K562 (cell line): ENCODE results near the gene ZNF503. TPM values are rescaled to one million over a fixed set of nuclear protein-coding genes. Genes with fewer than 3 reads are reported as not detected.

Experiments used
- ATAC-seq: fragments of 200-7000 bp; cut with Tn5 transposase; 3 replicates; pipeline ENCODE4 v1.9.1; 2020; ENCODE audit warnings: moderate library complexity
- BruUV-seq: library from RNA; stranded (reverse); fragments of 400-500 nt; replicated peaks from 2 replicates; lab custom pipeline; 2021; lab: Mats Ljungman, UMichigan
- CTCF ChIA-PET: fragments of 300-600 bp; formaldehyde crosslinking; extraction: SDS; loops from one replicate; lab custom pipeline; 2021; ENCODE audit warnings: low intra/inter-chr PET ratio; lab: Yijun Ruan, JAX
- POLR2A ChIA-PET: fragments of 300-600, 350-650 bp; sonication (Branson Sonifier 250); formaldehyde crosslinking; extraction: SDS; loops from one replicate; lab custom pipeline; 2021; ENCODE audit warnings: antibody characterized with exemption, inconsistent platforms; lab: Yijun Ruan, JAX
- DNase-seq, 4 experiments: peaks; one replicate each; pipeline versions ENCODE4 v3.0.0 to v3.0.0-alpha.2; 2011 to 2018; ENCODE audit warnings: low spot score in 3 of 4, mixed read lengths in 3 of 4; ENCODE audit errors: extremely low read depth in 1 of 4
- FAIRE-seq: peaks from 2 replicates; lab custom pipeline; 2011; peaks lifted over from hg19 to GRCh38; lab: Jason Lieb, UNC
- H2AFZ ChIP-seq: 2 replicates; pipeline ENCODE4 v1.6.0; 2011; ENCODE audit warnings: low read depth, low read length, control low read depth, inconsistent platforms
- H3K27ac ChIP-seq: fragments of 200-600 bp; 3 replicates; pipeline ENCODE4 v1.8.0; 2011; ENCODE audit warnings: low read depth, mild to moderate bottlenecking, control low read depth, inconsistent platforms, low read length, moderate library complexity, mixed read lengths; ENCODE audit errors: extremely low read depth
- H3K27me3 ChIP-seq, 2 experiments: fragments of 300-600 bp in 1 of 2; 2 replicates in 1 of 2; 3 replicates in 1 of 2; pipeline versions ENCODE4 v1.6.0 to v1.8.0; 2011; ENCODE audit warnings: inconsistent platforms in 2 of 2, low read length in 2 of 2, mild to moderate bottlenecking in 1 of 2, mixed read lengths in 1 of 2, moderate library complexity in 1 of 2; ENCODE audit not compliant: control insufficient read depth in 2 of 2, insufficient read depth in 2 of 2
- H3K36me3 ChIP-seq: fragments of 300-600 bp; 3 replicates; pipeline ENCODE4 v1.8.0; 2011; ENCODE audit warnings: mild to moderate bottlenecking, low read length, inconsistent platforms; ENCODE audit not compliant: control insufficient read depth, insufficient read depth
- H3K4me1 ChIP-seq, 2 experiments: fragments of 200-600 bp in 1 of 2; replicated peaks in 1 of 2; 2 replicates in 1 of 2; 3 replicates in 1 of 2; pipeline versions ENCODE4 v1.5.1 to v1.8.0; 2011; ENCODE audit warnings: inconsistent platforms in 2 of 2, low read length in 2 of 2, mild to moderate bottlenecking in 1 of 2, mixed read lengths in 1 of 2, moderate library complexity in 1 of 2; ENCODE audit not compliant: control insufficient read depth in 2 of 2, insufficient read depth in 2 of 2
- H3K4me2 ChIP-seq: 2 replicates; pipeline ENCODE4 v1.6.1; 2011; ENCODE audit warnings: low read length, control low read depth, inconsistent platforms, mixed read lengths; ENCODE audit not compliant: insufficient read depth
- H3K4me3 ChIP-seq: fragments of 200-600 bp; sonication (generic), shearing (Covaris generic); 2 replicates; pipeline ENCODE4 v1.5.1; 2016; ENCODE audit warnings: control low read depth, inconsistent platforms
- H3K79me2 ChIP-seq: fragments of 200-600 bp; 3 replicates; pipeline ENCODE4 v1.8.0; 2011; ENCODE audit warnings: low read length, inconsistent platforms; ENCODE audit not compliant: control insufficient read depth, insufficient read depth
- H3K9ac ChIP-seq, 2 experiments: 2 replicates each; pipeline versions ENCODE4 v1.6.0 to v1.6.1; 2011; ENCODE audit warnings: low read depth in 2 of 2, low read length in 2 of 2, control low read depth in 1 of 2, inconsistent platforms in 1 of 2, mild to moderate bottlenecking in 1 of 2, mixed read lengths in 1 of 2; ENCODE audit not compliant: insufficient read depth in 1 of 2
- H3K9me1 ChIP-seq: one replicate; pipeline ENCODE4 v1.6.0; 2011; ENCODE audit warnings: inconsistent platforms, mild to moderate bottlenecking, low read length, moderate library complexity; ENCODE audit not compliant: control insufficient read depth, insufficient read depth
- H3K9me3 ChIP-seq: replicated peaks from 2 replicates; pipeline ENCODE4 v1.5.1; 2011; ENCODE audit warnings: low read depth, low read length, inconsistent platforms; ENCODE audit not compliant: control insufficient read depth, insufficient read depth
- H4K20me1 ChIP-seq: replicated peaks from 2 replicates; pipeline ENCODE4 v1.6.1; 2011; ENCODE audit warnings: low read length, inconsistent platforms, mixed read lengths; ENCODE audit not compliant: control insufficient read depth, insufficient read depth
- CEBPB ChIP-seq: fragments of 450-650 bp; IDR thresholded peaks from 2 replicates; pipeline ENCODE4 v1.6.1; 2016; ENCODE audit warnings: missing genetic modification characterization, missing compliant biosample characterization
- CEBPG ChIP-seq, 3 experiments: fragments of 200-800 bp in 1 of 3; sonication (Bioruptor generic) in 1 of 3; sonication (generic) in 1 of 3; formaldehyde crosslinking in 1 of 3; IDR thresholded peaks in 2 of 3; conservative IDR thresholded peaks in 1 of 3; 2 replicates each; pipeline versions ENCODE4 v1.6.1 to v1.8.0; 2016 to 2022; ENCODE audit warnings: missing compliant biosample characterization in 2 of 3, missing genetic modification characterization in 2 of 3, mild to moderate bottlenecking in 1 of 3, missing genetic modification reagents in 1 of 3
- PRDM10 ChIP-seq: fragments of 450-650 bp; IDR thresholded peaks from 2 replicates; pipeline ENCODE4 v1.6.1; 2018; ENCODE audit not compliant: partially characterized antibody
- SRSF9 ChIP-seq: fragments of 200-400 bp; formaldehyde crosslinking; IDR thresholded peaks from 2 replicates; pipeline ENCODE4 v1.6.1; 2017; ENCODE audit warnings: low read depth, low read length, borderline replicate concordance
- ZKSCAN8 ChIP-seq: fragments of 200-800 bp; sonication (Bioruptor generic); IDR thresholded peaks from 2 replicates; pipeline ENCODE4 v1.6.1; 2016; ENCODE audit warnings: missing genetic modification characterization, missing compliant biosample characterization
- WGBS: fragments of 100-300 bp; shearing (Covaris generic); methylation state at CpG from one replicate; pipeline ENCODE4 v1.1.6; 2016; ENCODE audit warnings: low coverage, mixed read lengths; ENCODE audit not compliant: insufficient coverage; ENCODE audit errors: missing lambda C conversion rate; 5-methylcytosine and 5-hydroxymethylcytosine counted together
- in situ Hi-C: fragments of 300-500 bp; cut with MboI; formaldehyde crosslinking; loops from 4 replicates; pipeline ENCODE4 v1.15.0; 2018; ENCODE audit warnings: inconsistent platforms, mixed read lengths
- intact Hi-C: fragments of 100-400 bp; cut with micrococcal nuclease; formaldehyde crosslinking; loops from 2 replicates; pipeline ENCODE4 v1.14.2; 2022
- polyA plus RNA-seq, 8 experiments: library from polyadenylated mRNA; depleted of rRNA in 4 of 8; stranded (reverse) in 5 of 8; unstranded in 3 of 8; fragments of >200 nt; fragmentation: Nextera tagmentation in 2 of 8; fragmentation: Illumina TruSeq in 1 of 8; extraction: Ambion mirVana in 2 of 8; extraction: Trizol in 1 of 8; gene quantifications; 2 replicates each; pipeline versions ENCODE4 v1.2.1 to v1.2.3, GENCODE V29; 2011 to 2014; ENCODE audit warnings: inconsistent platforms in 1 of 8, missing spikeins in 1 of 8
- total RNA-seq, 7 experiments: library from RNA; depleted of rRNA in 6 of 7; stranded (reverse); fragments of >200 nt in 6 of 7; fragmentation: Illumina TruSeq in 2 of 7; extraction: Trizol in 2 of 7; gene quantifications; 2 replicates each; pipeline versions ENCODE4 v1.2.1 to v1.2.3, GENCODE V29; 2011 to 2021; ENCODE audit warnings: low replicate concordance in 1 of 7

The ZNF503 gene
- total and polyA plus RNA-seq, 9 of the 15 experiments (the other 6 are each of a cell fraction or from before 2014, with no cell fraction given), result not detected

DNA sequence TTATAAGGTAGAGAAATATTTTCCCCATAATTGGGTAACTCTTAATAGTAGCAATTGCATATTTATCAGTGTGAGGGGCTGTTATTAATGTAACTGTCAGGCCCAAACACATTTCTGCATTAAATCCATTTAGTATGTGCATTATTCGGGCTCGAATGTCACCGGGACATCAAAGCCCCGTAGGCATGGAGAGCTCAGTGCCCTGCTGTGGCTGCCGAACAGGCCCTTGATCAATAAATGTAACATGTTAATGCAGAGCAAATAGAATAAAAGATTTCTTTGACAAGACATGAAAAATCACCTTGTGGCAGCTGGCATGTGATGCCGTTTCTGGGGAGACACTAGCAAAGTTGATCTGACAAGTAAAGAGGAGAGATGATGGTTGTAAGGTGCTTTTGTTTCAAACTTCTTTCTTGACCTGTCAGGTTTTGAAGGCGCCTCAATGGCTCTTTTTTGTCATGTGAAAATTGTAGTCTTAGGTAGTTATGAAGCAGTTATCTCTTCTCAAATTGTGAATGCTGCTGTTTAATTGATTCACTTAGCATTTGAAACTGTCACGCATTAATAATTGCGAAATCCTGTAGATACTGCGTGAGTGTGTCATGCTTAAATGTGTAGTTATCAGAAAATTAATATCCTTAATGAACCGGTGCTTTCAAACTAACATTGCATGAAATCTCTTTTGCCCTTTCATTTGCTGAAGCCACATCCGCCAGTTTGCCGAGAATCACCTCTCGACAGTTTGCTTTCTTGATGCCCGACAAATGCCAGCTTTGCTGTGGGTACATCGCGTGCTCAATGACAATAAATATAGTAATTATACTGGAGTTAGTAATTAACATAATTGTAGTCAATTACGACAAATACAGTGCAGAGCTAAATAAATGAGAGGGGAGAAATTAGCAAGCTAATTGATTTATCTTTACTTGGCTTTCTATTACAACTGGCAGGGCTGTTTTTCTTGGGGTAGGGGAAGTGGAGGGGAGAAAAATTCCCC is 49.4 kb upstream of the ZNF503 start:
- in situ Hi-C loops, result no loop called here

More for the DNA sequence above, 49.4 kb upstream of the ZNF503 start:
- no peak overlapping the region for H3K4me2 ChIP-seq
- H3K9ac ChIP-seq, result no peak overlapping the region
- FAIRE-seq (no peak), DNase-seq (no peak), ATAC-seq (no peak)
- CTCF ChIA-PET, result no interaction called here
- no peaks in the 10 kb centered on the region for H3K4me1 ChIP-seq
- 2% methylated on average over 18 of the region's 18 CpGs for WGBS
- no peak overlapping the region for H2AFZ ChIP-seq
- no peak overlapping the region for H3K4me3 ChIP-seq
- BruUV-seq, result no TSS peak
- intact Hi-C loops, result no loop called here
- H3K27ac ChIP-seq, result no peak overlapping the region
- H3K9me1 ChIP-seq, result no peaks in the 10 kb centered on the region
- TF ChIP-seq PRDM10, result no peak
- no peak for TF ChIP-seq CEBPG (CRISPR knock-in tag; IDR thresholded peaks at IDR 0.05)
- 0 out of 4 replicates have a peak, but pooled peaks of 1 of the 2 experiments have one; percentile 16 for TF ChIP-seq CEBPG (tag; conservative IDR thresholded peaks at IDR 0.05 in 1 of 2, IDR thresholded peaks at IDR 0.05 in 1 of 2)
- no peak for TF ChIP-seq ZKSCAN8 (CRISPR knock-in tag)
- peak; percentile 51 for TF ChIP-seq CEBPB (tag)
- no peak for TF ChIP-seq SRSF9
- TF ChIP-seq, all 486 proteins: peak for 2
- POLR2A ChIA-PET, result interaction anchor here (0.6 kb wide), 1 partner anchor 337 kb away, joined by 4 read pairs; no protein-coding TSS in a partner anchor
- no peaks in the 10 kb centered on the region for H3K79me2 ChIP-seq
- H3K36me3 ChIP-seq, result no peaks in the 10 kb centered on the region
- no peaks in the 10 kb centered on the region for H3K9me3 ChIP-seq
- H3K27me3 ChIP-seq, result peaks cover 19% of the 10 kb centered on the region in 2 experiments; a peak in 4 of 5 replicates
- H4K20me1 ChIP-seq, result no peaks in the 10 kb centered on the region
